ENCODE data around the gene ZNFX1.

DNA sequence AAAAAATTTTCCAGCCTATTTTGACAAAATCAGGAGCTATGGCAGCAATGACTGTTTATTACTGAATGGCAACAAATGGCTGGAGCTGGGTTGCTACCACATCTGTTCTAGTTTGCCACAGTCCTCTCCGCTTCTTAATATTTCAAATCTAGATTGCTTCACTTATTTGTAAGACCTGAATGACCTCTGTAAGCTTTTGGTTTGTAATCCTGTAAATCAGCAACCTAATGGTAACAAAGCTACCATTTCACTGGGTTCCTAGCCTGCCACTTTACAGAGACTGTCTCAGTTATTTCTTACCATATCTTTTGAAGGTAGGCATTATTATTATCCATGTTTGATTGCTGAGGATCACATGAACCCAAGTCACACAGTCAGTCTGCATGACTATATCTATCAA, 15.4 kb downstream of the ZNFX1 start:
- TF ChIP-seq SIN3A (IDR thresholded peaks at IDR 0.05; ENCODE audit: borderline replicate concordance, insufficient read depth, low read length) = no peak
- TF ChIP-seq, protein P1, sequence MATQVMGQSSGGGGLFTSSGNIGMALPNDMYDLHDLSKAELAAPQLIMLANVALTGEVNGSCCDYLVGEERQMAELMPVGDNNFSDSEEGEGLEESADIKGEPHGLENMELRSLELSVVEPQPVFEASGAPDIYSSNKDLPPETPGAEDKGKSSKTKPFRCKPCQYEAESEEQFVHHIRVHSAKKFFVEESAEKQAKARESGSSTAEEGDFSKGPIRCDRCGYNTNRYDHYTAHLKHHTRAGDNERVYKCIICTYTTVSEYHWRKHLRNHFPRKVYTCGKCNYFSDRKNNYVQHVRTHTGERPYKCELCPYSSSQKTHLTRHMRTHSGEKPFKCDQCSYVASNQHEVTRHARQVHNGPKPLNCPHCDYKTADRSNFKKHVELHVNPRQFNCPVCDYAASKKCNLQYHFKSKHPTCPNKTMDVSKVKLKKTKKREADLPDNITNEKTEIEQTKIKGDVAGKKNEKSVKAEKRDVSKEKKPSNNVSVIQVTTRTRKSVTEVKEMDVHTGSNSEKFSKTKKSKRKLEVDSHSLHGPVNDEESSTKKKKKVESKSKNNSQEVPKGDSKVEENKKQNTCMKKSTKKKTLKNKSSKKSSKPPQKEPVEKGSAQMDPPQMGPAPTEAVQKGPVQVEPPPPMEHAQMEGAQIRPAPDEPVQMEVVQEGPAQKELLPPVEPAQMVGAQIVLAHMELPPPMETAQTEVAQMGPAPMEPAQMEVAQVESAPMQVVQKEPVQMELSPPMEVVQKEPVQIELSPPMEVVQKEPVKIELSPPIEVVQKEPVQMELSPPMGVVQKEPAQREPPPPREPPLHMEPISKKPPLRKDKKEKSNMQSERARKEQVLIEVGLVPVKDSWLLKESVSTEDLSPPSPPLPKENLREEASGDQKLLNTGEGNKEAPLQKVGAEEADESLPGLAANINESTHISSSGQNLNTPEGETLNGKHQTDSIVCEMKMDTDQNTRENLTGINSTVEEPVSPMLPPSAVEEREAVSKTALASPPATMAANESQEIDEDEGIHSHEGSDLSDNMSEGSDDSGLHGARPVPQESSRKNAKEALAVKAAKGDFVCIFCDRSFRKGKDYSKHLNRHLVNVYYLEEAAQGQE (IDR thresholded peaks at IDR 0.05; ENCODE audit: insufficient read depth in 1 of 2, low read depth in 2 of 2, low read length in 2 of 2) = no peak
- no peak for TF ChIP-seq TAF1 (IDR thresholded peaks at IDR 0.05; ENCODE audit: borderline replicate concordance, insufficient read depth, low read length)
- TF ChIP-seq POLR2AphosphoS5 (IDR thresholded peaks at IDR 0.05; ENCODE audit: low read depth, low read length) = no peak

All from PFSK-1 (cell line).